GM18520 (cell line): ENCODE results near the gene NLRC3.
"Not testable (repeated sequence)": the region's sequence is repeated elsewhere in the genome, so short reads cannot be mapped to it uniquely, and the experiment has no call there.

Source experiments
- ATAC-seq: cut with Tn5 transposase; IDR thresholded peaks from one replicate; pipeline ENCODE4 v1.9.1; 2021; ENCODE audit not compliant: unreplicated experiment

The NLRC3 gene

GRCh38 chr16:3577302-3577752, at the start of gene NLRC3:
NLRC3 (minus strand) TSS chr16:3577403; CDS start chr16:3565036, 12,367 bp downstream.
- no peak for ATAC-seq

GRCh38 chr16:3625911-3626732, 48.9 kb upstream of the NLRC3 start:
- no peak for ATAC-seq

GRCh38 chr16:3625331-3625730, 48.1 kb upstream of the NLRC3 start:
- no peak for ATAC-seq

- no peak for ATAC-seq
These were observed 46.4 kb upstream of the NLRC3 start for GRCh38 chr16:3623642-3624041.

GRCh38 chr16:3618769-3619141, 41.6 kb upstream of the NLRC3 start:
- ATAC-seq, result no peak

GRCh38 chr16:3612510-3613466, 35.6 kb upstream of the NLRC3 start:
- no peak for ATAC-seq

- peak; percentile 83 for ATAC-seq
These were observed 34.2 kb upstream of the NLRC3 start, which contains the start of gene SLX4 for GRCh38 chr16:3611146-3611975. SLX4 (minus strand) TSS chr16:3611606; CDS start chr16:3608964, 2,642 bp downstream.

- ATAC-seq, result no peak
These were observed 33.5 kb upstream of the NLRC3 start for GRCh38 chr16:3610698-3611145.

- ATAC-seq, result no peak
These were observed 32.9 kb upstream of the NLRC3 start for GRCh38 chr16:3609895-3610697.

- ATAC-seq, result not testable (repeated sequence)
These were observed 31.8 kb upstream of the NLRC3 start for GRCh38 chr16:3608976-3609375.

- no peak for ATAC-seq
These were observed 30.9 kb upstream of the NLRC3 start for GRCh38 chr16:3608069-3608468.

GRCh38 chr16:3607634-3608033, 30.4 kb upstream of the NLRC3 start:
- ATAC-seq, result no peak

- ATAC-seq, result no peak
These were observed 30.0 kb upstream of the NLRC3 start for GRCh38 chr16:3607161-3607560.

GRCh38 chr16:3606441-3606840, 29.2 kb upstream of the NLRC3 start:
- no peak for ATAC-seq

- ATAC-seq, result no peak
These were observed 25.1 kb upstream of the NLRC3 start for GRCh38 chr16:3602320-3602653.

- ATAC-seq, result no peak
These were observed 24.6 kb upstream of the NLRC3 start for GRCh38 chr16:3601614-3602319.

- no peak for ATAC-seq
These were observed 22.7 kb upstream of the NLRC3 start for GRCh38 chr16:3599922-3600321.

GRCh38 chr16:3599121-3599520, 21.9 kb upstream of the NLRC3 start:
- ATAC-seq, result no peak

- ATAC-seq, result no peak
These were observed 21.0 kb upstream of the NLRC3 start for GRCh38 chr16:3598236-3598635.
